ENCODE data around the gene SLC17A5.
"Not testable (repeated sequence)": the region's sequence is repeated elsewhere in the genome, so short reads cannot be mapped to it uniquely, and the experiment has no call there.

SLC17A5 gene

DNA sequence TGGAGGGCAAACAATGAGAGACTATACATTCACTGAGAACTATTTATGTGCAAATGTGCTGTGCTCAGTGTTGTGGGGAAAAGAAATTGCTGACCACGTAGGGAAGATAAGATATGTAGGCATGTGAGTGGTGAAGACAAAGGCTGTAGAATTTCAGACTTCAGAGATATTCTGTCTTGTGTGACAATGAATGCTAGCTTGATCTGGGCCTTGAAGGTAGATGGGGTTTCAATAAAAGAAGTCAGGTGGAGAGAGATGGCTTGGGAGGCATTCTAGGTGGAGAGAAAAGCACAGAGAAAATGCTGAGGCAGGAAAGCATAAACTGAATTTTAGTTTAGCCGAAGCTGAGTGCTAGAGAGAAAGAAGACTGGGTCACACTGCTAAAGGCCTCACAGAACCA is 76.1 kb downstream of the SLC17A5 start:
- H3K4me3 ChIP-seq (ENCODE audit: low read length): no peak overlapping the region
- TF ChIP-seq ZNF274 (IDR thresholded peaks at IDR 0.05; ENCODE audit: low read depth, low read length): no peak

GRCh38 chr6:73572531-73572930 is 81.3 kb downstream of the SLC17A5 start:
- H3K4me3 ChIP-seq (ENCODE audit: low read length): not testable (repeated sequence)

DNA sequence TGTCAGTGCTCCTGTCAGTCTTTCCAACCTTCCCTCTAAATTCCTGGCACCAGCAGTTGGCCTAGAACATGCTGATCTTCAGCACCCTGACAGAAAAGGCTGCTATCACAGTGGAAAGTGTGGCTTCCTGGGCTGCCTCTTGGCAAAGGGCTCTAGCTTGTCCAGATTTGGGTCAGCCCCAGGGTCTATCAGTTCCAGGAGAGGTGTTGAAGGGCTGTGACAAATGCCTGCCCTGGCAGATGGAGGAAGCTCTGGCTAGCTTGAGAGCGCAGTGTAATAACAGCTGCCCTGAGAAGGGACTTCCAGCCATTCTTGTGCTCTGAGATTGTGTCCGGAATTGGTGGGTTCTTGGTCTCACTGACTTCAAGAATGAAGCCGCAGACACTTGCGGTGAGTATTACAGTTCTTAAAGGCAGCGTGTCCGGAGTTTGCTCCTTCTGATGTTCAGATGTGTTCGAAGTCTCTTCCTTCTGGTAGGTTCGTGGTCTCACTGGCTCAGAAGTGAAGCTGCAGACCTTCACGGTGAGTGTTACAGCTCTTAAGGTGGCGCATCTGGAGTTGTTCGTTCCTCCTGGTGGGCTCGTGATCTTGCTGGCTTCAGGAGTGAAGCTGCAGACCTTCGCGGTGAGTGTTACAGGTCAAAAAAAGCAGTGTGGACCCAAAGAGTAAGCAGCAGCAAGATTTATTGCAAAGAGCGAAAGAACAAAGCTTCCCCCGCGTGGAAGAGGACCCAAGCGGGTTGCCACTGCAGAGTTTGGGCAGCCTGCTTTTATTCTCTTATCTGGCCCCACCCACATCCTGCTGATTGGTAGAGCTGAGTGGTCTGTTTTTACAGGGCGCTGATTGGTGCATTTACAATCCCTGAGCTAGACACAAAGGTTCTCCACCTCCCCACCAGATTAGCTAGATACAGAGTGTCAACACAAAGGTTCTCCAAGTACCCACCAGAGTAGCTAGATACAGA is 82.3 kb downstream of the SLC17A5 start:
- not testable (repeated sequence) for H3K4me3 ChIP-seq (ENCODE audit: low read length)

DNA sequence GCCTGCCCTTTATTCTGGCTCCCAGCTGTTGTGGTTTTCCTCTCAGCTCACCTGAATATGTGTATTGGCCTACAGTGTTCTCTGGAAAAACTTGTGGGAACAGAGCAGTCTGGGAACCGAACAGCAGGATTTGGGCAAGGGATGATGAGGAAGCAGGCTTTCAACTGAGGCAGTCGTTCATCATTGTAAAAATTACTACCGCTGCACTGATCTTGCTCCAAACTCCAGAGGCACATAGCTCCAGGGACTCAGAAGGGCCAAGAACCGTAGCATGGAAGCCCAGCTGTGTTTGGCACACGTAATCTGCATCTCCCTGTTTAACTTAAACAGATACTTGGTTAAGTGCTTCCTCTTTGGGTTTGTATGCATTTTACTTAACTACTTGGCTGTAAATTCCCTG is 84.7 kb downstream of the SLC17A5 start:
- no peak overlapping the region for H3K4me3 ChIP-seq (ENCODE audit: low read length)
- no peak for TF ChIP-seq ZNF274 (IDR thresholded peaks at IDR 0.05; ENCODE audit: low read depth, low read length)

DNA sequence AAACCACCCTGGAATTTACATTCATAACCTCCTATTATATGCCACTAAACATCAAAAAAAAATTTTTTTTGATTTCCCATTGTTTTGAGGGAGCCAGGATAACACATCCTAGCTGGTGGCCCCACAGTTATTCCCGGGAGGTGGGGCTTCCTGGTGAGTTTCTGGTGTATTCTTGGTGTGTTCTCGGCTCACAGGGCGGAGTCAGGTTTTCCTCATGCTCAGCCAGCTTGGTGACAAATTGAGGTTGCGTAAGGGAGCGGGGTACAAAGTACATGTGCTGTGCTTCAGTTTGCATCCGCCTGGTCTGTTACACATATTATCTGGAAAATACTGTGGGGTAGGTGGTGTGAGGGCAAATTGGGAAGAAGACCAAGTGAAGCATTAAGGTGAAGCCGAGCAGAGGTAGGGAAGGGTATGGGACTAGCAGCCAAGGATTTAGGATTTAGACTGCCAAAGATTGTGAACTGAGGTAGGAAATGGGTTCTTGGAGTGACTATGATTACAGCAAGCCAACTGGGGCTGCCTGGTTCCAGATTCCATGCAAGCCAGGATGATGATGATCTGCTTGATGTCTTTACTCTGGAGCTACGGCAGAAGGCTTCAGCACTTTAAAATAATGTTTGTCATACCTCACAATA is 86.7 kb downstream of the SLC17A5 start:
- no peak for TF ChIP-seq ZNF274 (IDR thresholded peaks at IDR 0.05; ENCODE audit: low read depth, low read length)
- H3K4me3 ChIP-seq (ENCODE audit: low read length): no peak overlapping the region

- not testable (repeated sequence) for H3K4me3 ChIP-seq (ENCODE audit: low read length)
Measured at GRCh38 chr6:73566486-73566871, 87.3 kb downstream of the SLC17A5 start.

- no peak for TF ChIP-seq ZNF274 (IDR thresholded peaks at IDR 0.05; ENCODE audit: low read depth, low read length)
- no peak overlapping the region for H3K4me3 ChIP-seq (ENCODE audit: low read length)
Measured at GRCh38 chr6:73565767-73566485, 87.9 kb downstream of the SLC17A5 start.

DNA sequence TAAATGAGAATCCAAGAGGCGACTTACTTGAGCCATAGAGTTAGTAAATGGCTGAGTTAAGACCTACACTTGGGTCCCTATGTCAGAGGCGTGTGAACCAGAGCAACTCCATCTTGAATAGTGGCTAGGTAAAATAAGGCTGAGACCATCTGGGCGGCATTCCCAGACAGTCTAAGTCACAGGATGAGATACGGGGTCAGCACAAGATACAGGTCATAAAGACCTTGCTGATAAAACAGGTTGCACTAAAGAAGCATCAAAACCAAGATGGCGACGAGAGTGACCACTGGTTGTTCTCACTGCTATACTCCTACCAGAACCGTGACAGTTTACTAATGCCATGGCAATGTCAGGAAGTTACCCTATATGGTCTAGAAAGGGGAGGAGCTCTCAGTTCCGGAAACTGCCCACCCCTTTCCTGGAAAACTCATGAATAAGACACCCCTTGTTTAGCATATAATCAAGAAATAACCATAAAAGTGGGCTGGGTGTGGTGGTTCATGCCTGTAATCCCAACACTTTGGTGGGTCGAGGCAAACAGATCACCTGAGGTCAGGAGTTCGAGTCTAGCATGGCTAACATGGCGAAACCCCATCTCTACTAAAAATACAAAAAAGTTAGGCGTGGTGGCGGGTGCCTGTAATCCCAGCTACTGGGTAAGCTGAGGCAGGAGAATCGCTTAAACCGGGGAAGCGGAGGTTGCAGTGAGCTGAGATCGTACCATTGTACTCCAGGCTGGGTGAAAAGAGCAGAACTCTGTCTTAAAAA is 89.0 kb downstream of the SLC17A5 start:
- no peak for TF ChIP-seq ZNF274 (IDR thresholded peaks at IDR 0.05; ENCODE audit: low read depth, low read length)
- H3K4me3 ChIP-seq (ENCODE audit: low read length): no peak overlapping the region

DNA sequence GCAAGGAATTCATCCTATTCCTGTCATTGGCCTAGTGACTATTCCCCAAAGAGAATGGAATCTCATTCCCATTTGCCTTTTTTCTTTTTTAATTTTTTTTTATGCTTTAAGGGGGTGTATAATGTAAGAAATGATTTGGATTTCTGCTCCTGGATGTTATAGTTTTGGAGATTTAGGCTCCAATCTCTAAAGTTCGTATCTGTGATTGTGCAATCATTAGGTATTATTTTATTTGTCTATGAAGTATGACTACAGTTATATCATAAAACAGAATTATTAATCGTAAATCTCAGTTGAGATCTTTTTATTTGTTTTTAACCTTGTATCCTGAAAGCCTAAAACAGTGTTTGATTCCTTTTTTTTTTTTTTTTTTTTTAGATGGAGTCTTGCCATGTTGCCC is 91.2 kb downstream of the SLC17A5 start:
- TF ChIP-seq ZNF274 (IDR thresholded peaks at IDR 0.05; ENCODE audit: low read depth, low read length): no peak
- no peak overlapping the region for H3K4me3 ChIP-seq (ENCODE audit: low read length)

- H3K4me3 ChIP-seq (ENCODE audit: low read length): no peak overlapping the region; the same call in 1 of the 2 replicates
- no peak for TF ChIP-seq ZNF274 (IDR thresholded peaks at IDR 0.05; ENCODE audit: low read depth, low read length)
Measured at GRCh38 chr6:73560853-73561407, 92.9 kb downstream of the SLC17A5 start.

DNA sequence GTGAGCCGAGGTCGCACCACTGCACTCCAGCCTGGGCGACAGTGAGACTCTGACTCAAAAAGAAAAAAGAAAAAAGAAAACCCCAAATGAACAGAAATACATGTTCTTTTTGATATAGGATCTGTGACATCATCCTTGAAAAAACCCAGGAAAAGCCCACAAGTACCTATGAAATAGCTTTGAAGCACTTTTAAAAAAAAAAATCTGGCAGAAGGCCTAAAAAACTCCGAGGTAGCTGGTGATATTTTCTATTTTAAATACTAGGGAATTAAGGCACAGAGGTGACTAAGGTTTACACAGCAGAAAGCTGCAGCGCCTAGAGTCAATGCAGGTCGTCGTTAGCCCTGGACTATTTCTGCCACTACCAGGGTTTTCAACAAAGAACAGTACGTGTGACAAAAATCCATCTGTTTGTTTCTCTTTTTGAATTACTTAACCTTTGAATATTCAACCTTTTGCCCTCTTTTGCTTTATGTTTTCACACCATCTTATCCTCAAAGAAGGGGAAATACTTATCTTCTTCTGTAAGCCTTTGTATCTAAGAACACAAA is 93.5 kb downstream of the SLC17A5 start:
- H3K4me3 ChIP-seq (ENCODE audit: low read length): no peak overlapping the region
- TF ChIP-seq ZNF274 (IDR thresholded peaks at IDR 0.05; ENCODE audit: low read depth, low read length): no peak

- H3K4me3 ChIP-seq (ENCODE audit: low read length): not testable (repeated sequence)
Measured at GRCh38 chr6:73559399-73559794, 94.4 kb downstream of the SLC17A5 start.

DNA sequence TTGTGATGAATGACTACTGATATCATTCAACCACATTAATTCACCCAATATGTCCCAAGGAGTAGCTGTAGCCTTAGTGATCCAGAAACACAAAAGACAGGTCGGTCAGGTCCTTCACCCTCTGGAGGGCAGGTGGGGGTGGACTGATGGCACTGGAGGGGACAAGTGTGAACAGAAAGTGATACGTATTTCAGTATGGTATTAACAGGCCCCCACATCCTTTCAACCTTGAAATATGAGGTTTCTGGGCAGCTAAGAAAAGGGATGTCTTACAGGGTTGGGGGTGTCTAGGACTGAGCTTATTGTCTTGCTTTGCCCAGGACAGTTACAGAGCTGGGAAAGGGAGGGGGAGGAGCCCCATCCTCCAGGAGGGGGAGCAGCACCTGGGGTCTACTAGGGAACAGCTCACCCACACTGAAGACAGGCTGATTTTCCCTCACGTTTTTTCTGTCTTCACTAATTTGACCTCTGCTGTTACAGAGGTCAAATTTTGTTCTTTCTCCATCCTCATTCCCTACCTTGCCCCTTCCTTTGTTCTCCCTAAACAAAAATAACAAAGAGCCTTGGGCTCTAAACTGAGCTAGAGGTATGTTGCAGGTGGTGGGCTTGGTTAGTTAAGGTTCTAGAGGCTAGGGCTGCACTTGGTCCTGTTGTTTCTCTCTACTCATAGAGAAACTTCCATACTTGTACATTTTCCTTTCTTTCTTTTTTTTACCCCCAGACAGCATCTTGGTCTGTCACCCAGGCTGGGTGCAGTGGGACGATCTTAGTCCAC is 95.0 kb downstream of the SLC17A5 start:
- no peak overlapping the region; the same call in 1 of the 2 replicates for H3K4me3 ChIP-seq (ENCODE audit: low read length)
- TF ChIP-seq ZNF274 (IDR thresholded peaks at IDR 0.05; ENCODE audit: low read depth, low read length): no peak

Data from GM08714 (cell line).